ENCODE results near the gene ANKRD33B. TPM values are rescaled to one million over a fixed set of nuclear protein-coding genes. Genes with fewer than 3 reads are reported as not detected.

ANKRD33B gene
- total and polyA plus RNA-seq, 9 of the 15 experiments (the other 6 are each of a cell fraction or from before 2014, with no cell fraction given) = 0.10 to 1.7 (median 0.40) TPM

GRCh38 chr5:10588779-10589447, 25.0 kb downstream of the ANKRD33B start (continued):
- TF ChIP-seq, protein P1, sequence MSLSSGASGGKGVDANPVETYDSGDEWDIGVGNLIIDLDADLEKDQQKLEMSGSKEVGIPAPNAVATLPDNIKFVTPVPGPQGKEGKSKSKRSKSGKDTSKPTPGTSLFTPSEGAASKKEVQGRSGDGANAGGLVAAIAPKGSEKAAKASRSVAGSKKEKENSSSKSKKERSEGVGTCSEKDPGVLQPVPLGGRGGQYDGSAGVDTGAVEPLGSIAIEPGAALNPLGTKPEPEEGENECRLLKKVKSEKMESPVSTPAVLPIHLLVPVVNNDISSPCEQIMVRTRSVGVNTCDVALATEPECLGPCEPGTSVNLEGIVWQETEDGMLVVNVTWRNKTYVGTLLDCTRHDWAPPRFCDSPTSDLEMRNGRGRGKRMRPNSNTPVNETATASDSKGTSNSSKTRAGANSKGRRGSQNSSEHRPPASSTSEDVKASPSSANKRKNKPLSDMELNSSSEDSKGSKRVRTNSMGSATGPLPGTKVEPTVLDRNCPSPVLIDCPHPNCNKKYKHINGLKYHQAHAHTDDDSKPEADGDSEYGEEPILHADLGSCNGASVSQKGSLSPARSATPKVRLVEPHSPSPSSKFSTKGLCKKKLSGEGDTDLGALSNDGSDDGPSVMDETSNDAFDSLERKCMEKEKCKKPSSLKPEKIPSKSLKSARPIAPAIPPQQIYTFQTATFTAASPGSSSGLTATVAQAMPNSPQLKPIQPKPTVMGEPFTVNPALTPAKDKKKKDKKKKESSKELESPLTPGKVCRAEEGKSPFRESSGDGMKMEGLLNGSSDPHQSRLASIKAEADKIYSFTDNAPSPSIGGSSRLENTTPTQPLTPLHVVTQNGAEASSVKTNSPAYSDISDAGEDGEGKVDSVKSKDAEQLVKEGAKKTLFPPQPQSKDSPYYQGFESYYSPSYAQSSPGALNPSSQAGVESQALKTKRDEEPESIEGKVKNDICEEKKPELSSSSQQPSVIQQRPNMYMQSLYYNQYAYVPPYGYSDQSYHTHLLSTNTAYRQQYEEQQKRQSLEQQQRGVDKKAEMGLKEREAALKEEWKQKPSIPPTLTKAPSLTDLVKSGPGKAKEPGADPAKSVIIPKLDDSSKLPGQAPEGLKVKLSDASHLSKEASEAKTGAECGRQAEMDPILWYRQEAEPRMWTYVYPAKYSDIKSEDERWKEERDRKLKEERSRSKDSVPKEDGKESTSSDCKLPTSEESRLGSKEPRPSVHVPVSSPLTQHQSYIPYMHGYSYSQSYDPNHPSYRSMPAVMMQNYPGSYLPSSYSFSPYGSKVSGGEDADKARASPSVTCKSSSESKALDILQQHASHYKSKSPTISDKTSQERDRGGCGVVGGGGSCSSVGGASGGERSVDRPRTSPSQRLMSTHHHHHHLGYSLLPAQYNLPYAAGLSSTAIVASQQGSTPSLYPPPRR (CRISPR knock-in tag; IDR thresholded peaks at IDR 0.05; ENCODE audit: borderline replicate concordance) = peak; percentile 87; the same call in 1 of the 2 replicates
- no peak for TF ChIP-seq FOXP4 (CRISPR knock-in tag; IDR thresholded peaks at IDR 0.05; ENCODE audit: borderline replicate concordance)
- TF ChIP-seq YY1 (IDR thresholded peaks at IDR 0.05; ENCODE audit: borderline replicate concordance in 1 of 3, control insufficient read depth in 1 of 3, extremely low read depth in 1 of 3, insufficient read depth in 3 of 3, insufficient read length in 1 of 3, insufficient replicate concordance in 2 of 3, low read depth in 1 of 3, low read length in 2 of 3) = no peak
- no peak for TF ChIP-seq E2F3 (CRISPR knock-in tag; IDR thresholded peaks at IDR 0.05)
- peak; percentile 78 for TF ChIP-seq TFAP4 (CRISPR knock-in tag; IDR thresholded peaks at IDR 0.05; ENCODE audit: borderline replicate concordance)
- 0 out of 2 replicates have a peak, but pooled peaks have one; percentile 3 for TF ChIP-seq ZNF384 (IDR thresholded peaks at IDR 0.05; ENCODE audit: low read depth, low read length)
- no peak for TF ChIP-seq HDAC8 (tag; IDR thresholded peaks at IDR 0.05)
- no peak for TF ChIP-seq COPS2 (conservative IDR thresholded peaks at IDR 0.05)
- no peak for TF ChIP-seq NFYB (IDR thresholded peaks at IDR 0.05; ENCODE audit: extremely low read depth, insufficient read length)
- peak; percentile 77 for TF ChIP-seq PRDM10 (IDR thresholded peaks at IDR 0.05; ENCODE audit: partially characterized antibody)
- TF ChIP-seq PHB (CRISPR knock-in tag; IDR thresholded peaks at IDR 0.05) = no peak
- peak; percentile 90 for TF ChIP-seq ZBTB2 (IDR thresholded peaks at IDR 0.05)

Measured in K562 (cell line).